ENCODE measurements around the gene SCYGR4. TPM values are rescaled to one million over a fixed set of nuclear protein-coding genes. Genes with fewer than 3 reads are reported as not detected.
A peak's percentile ranks its signal among the peaks of the same experiment; 100 is the strongest.
"Not testable (repeated sequence)": the region's sequence is repeated elsewhere in the genome, so short reads cannot be mapped to it uniquely, and the experiment has no call there.

SCYGR4 gene
- polyA plus RNA-seq, 2 of the 4 experiments (the other 2 are of a cell fraction) = not detected

DNA sequence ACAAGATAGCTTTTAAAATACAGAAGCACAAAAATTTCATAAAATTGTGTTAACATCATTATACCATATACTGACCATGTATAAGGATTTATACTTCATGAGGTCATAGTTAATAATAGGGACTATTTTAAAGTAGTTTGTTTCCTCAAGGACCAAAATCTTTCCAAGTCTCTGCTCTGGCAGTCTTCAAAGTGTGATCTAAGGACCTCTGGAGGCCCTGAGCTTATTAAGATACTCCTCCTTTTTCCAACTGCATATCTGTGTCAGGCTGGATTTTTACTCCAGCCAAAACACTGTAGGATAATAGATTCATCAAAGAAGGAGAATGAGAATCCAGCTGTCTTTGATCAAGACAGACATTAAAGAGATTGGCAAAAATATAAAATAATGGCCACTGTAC lies 20.3 kb upstream of the SCYGR4 start:
- H3K4me1 ChIP-seq = peaks cover 6% of the 10 kb centered on the region
- CTCF ChIA-PET = interaction anchor here (0.7 to 0.8 kb wide), 2 partner anchors 10 to 19 kb away, joined by 3 to 4 read pairs; no protein-coding TSS in a partner anchor
- H3K9me3 ChIP-seq = no peaks in the 10 kb centered on the region
- H3K27ac ChIP-seq = no peak overlapping the region
- ATAC-seq (no peak), DNase-seq (ENCODE audit: low read depth in 1 of 2, low spot score in 1 of 2) (no peak), FAIRE-seq (no peak)
- no peak for TF ChIP-seq SREBF2 (IDR thresholded peaks at IDR 0.05)
- TF ChIP-seq RAD21 (conservative IDR thresholded peaks at IDR 0.05 in 1 of 2, IDR thresholded peaks at IDR 0.05 in 1 of 2) = no peak
- no peak for TF ChIP-seq HEYL (CRISPR knock-in tag; IDR thresholded peaks at IDR 0.05)
- no peak for TF ChIP-seq RFX5 (IDR thresholded peaks at IDR 0.05)
- POLR2A ChIA-PET = no interaction called here
- H3K4me3 ChIP-seq = no peak overlapping the region
- H3K4me2 ChIP-seq = no peak overlapping the region

GRCh38 chr2:227597998-227598397 lies 19.3 kb upstream of the SCYGR4 start:
- no peak for DNase-seq (ENCODE audit: low read depth in 1 of 2, low spot score in 1 of 2)
- TF ChIP-seq GATA3 (IDR thresholded peaks at IDR 0.05; ENCODE audit: borderline replicate concordance) (no peak), FOSL2 (IDR thresholded peaks at IDR 0.05) (no peak), FOSL2 (CRISPR knock-in tag; IDR thresholded peaks at IDR 0.05) (peak; percentile 25; the same call in 1 of the 2 replicates)
- CTCF ChIA-PET = no interaction called here
- ATAC-seq = no peak; a peak in 1 of 6 replicates
- H3K4me2 ChIP-seq = no peak overlapping the region
- no peak overlapping the region for H3K4me3 ChIP-seq
- WGBS (ENCODE audit: missing lambda C conversion rate) = 66% methylated on average over 4 of the region's 4 CpGs
- FAIRE-seq = no peak
- H3K4me1 ChIP-seq = peaks cover 6% of the 10 kb centered on the region
- no peaks in the 10 kb centered on the region for H3K9me3 ChIP-seq
- peak overlapping the region in 1 of 2 experiments; percentile 38; a peak in 1 of 6 replicates for H3K27ac ChIP-seq
- POLR2A ChIA-PET = no interaction called here

GRCh38 chr2:227598835-227599503 lies 18.3 kb upstream of the SCYGR4 start, which contains the start of gene SCYGR2:
Gene SCYGR2, plus strand, starts transcription at chr2:227598893. Its CDS starts 0 bp downstream, at chr2:227598893.
- POLR2A ChIA-PET = not testable (repeated sequence)
- peak within 1 kb of the TSS in 1 of 2 experiments; percentile 38; a peak in 2 of 6 replicates for H3K27ac ChIP-seq
- ATAC-seq = peak; percentile 48 to 54; a peak in 5 of 6 replicates

GRCh38 chr2:227602358-227602757 lies 14.9 kb upstream of the SCYGR4 start:
- H3K4me3 ChIP-seq = no peak overlapping the region
- ATAC-seq (no peak), FAIRE-seq (no peak), DNase-seq (ENCODE audit: low read depth in 1 of 2, low spot score in 1 of 2) (no peak)
- H3K4me2 ChIP-seq = no peak overlapping the region
- no peak overlapping the region for H3K27ac ChIP-seq
- WGBS (ENCODE audit: missing lambda C conversion rate) = 86% methylated on average over 3 of the region's 3 CpGs
- ChIA-PET POLR2A (no interaction called here), CTCF (no interaction called here)
- H3K9me3 ChIP-seq = no peaks in the 10 kb centered on the region
- TF ChIP-seq TFCP2L1 (CRISPR knock-in tag; IDR thresholded peaks at IDR 0.05) = no peak
- TF ChIP-seq NR3C1 (IDR thresholded peaks at IDR 0.05) = no peak
- TF ChIP-seq CEBPB (IDR thresholded peaks at IDR 0.05) = no peak
- TF ChIP-seq SMC3 (IDR thresholded peaks at IDR 0.05) = no peak
- no peak for TF ChIP-seq CHD4 (IDR thresholded peaks at IDR 0.05; ENCODE audit: borderline replicate concordance)
- no peak for TF ChIP-seq ZSCAN20 (CRISPR knock-in tag; IDR thresholded peaks at IDR 0.05)
- TF ChIP-seq FOSB (CRISPR knock-in tag; IDR thresholded peaks at IDR 0.05) = no peak
- no peak for TF ChIP-seq E2F6 (IDR thresholded peaks at IDR 0.05; ENCODE audit: borderline replicate concordance, low read depth)
- no peak for TF ChIP-seq HES2 (IDR thresholded peaks at IDR 0.05)
- no peak for TF ChIP-seq MAX (IDR thresholded peaks at IDR 0.05)
- TF ChIP-seq, protein P1, sequence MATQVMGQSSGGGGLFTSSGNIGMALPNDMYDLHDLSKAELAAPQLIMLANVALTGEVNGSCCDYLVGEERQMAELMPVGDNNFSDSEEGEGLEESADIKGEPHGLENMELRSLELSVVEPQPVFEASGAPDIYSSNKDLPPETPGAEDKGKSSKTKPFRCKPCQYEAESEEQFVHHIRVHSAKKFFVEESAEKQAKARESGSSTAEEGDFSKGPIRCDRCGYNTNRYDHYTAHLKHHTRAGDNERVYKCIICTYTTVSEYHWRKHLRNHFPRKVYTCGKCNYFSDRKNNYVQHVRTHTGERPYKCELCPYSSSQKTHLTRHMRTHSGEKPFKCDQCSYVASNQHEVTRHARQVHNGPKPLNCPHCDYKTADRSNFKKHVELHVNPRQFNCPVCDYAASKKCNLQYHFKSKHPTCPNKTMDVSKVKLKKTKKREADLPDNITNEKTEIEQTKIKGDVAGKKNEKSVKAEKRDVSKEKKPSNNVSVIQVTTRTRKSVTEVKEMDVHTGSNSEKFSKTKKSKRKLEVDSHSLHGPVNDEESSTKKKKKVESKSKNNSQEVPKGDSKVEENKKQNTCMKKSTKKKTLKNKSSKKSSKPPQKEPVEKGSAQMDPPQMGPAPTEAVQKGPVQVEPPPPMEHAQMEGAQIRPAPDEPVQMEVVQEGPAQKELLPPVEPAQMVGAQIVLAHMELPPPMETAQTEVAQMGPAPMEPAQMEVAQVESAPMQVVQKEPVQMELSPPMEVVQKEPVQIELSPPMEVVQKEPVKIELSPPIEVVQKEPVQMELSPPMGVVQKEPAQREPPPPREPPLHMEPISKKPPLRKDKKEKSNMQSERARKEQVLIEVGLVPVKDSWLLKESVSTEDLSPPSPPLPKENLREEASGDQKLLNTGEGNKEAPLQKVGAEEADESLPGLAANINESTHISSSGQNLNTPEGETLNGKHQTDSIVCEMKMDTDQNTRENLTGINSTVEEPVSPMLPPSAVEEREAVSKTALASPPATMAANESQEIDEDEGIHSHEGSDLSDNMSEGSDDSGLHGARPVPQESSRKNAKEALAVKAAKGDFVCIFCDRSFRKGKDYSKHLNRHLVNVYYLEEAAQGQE (IDR thresholded peaks at IDR 0.05) = no peak
- no peak for TF ChIP-seq EP300 (IDR thresholded peaks at IDR 0.05)
- no peak for TF ChIP-seq HOXA7 (CRISPR knock-in tag; IDR thresholded peaks at IDR 0.05)
- no peak for TF ChIP-seq HEYL (CRISPR knock-in tag; IDR thresholded peaks at IDR 0.05)
- TF ChIP-seq, protein P2, sequence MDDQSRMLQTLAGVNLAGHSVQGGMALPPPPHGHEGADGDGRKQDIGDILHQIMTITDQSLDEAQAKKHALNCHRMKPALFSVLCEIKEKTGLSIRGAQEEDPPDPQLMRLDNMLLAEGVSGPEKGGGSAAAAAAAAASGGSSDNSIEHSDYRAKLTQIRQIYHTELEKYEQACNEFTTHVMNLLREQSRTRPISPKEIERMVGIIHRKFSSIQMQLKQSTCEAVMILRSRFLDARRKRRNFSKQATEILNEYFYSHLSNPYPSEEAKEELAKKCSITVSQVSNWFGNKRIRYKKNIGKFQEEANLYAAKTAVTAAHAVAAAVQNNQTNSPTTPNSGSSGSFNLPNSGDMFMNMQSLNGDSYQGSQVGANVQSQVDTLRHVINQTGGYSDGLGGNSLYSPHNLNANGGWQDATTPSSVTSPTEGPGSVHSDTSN (IDR thresholded peaks at IDR 0.05) = no peak
- H3K4me1 ChIP-seq = peaks cover 6% of the 10 kb centered on the region

More at GRCh38 chr2:227598835-227599503, 18.3 kb upstream of the SCYGR4 start, which contains the start of gene SCYGR2:
- DNase-seq (ENCODE audit: low read depth in 1 of 2, low spot score in 1 of 2); H3K4me1 ChIP-seq; H3K4me2 ChIP-seq; FAIRE-seq; CTCF ChIA-PET; H3K4me3 ChIP-seq; H3K9me3 ChIP-seq: not testable (repeated sequence)
- WGBS (ENCODE audit: missing lambda C conversion rate) = 89% methylated on average over 10 of the region's 16 CpGs
